ENCODE data around the gene AOPEP. TPM values are rescaled to one million over a fixed set of nuclear protein-coding genes. Genes with fewer than 3 reads are reported as not detected.

Gene AOPEP
- total and polyA plus RNA-seq, 4 donors = 29.0 to 121 (median 60.0) TPM

DNA sequence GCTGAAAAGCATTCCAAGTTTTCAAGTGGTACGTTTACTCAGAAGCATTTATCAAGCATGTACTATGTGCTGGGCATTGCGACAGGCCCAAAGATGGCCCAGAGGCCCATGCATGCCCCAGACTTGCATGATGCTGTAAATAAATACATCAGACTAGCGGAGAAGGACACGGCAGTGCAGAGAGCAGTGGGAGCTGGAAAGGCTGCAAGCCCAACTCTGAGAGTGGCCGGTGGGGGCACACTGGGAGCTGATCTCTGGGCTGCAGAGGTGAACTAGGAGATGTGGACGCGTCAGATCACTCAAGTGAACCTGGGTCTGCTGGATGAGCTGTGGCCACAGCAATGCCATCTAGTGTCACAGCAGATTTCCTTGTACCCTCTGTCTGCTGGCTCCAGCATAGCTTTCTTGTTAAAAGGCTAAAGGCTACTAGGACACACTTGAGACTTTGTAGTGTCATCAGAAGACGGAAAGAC lies 344.1 kb downstream of the AOPEP start:
- H3K4me3 ChIP-seq = no peak overlapping the region
- no peaks in the 10 kb centered on the region for H3K27me3 ChIP-seq (ENCODE audit: control insufficient read depth in 3 of 3, insufficient read depth in 3 of 3, low read length in 2 of 3)
- peaks cover 0 to 21% (median 8%) of the 10 kb centered on the region in 5 donors for H3K4me1 ChIP-seq (ENCODE audit: control insufficient read depth in 5 of 5, insufficient read depth in 5 of 5, low read length in 5 of 5)
- peak overlapping the region; percentile 32 to 55 for H3K27ac ChIP-seq (ENCODE audit: low read depth in 1 of 2, low read length in 1 of 2)
- TF ChIP-seq, protein P1, sequence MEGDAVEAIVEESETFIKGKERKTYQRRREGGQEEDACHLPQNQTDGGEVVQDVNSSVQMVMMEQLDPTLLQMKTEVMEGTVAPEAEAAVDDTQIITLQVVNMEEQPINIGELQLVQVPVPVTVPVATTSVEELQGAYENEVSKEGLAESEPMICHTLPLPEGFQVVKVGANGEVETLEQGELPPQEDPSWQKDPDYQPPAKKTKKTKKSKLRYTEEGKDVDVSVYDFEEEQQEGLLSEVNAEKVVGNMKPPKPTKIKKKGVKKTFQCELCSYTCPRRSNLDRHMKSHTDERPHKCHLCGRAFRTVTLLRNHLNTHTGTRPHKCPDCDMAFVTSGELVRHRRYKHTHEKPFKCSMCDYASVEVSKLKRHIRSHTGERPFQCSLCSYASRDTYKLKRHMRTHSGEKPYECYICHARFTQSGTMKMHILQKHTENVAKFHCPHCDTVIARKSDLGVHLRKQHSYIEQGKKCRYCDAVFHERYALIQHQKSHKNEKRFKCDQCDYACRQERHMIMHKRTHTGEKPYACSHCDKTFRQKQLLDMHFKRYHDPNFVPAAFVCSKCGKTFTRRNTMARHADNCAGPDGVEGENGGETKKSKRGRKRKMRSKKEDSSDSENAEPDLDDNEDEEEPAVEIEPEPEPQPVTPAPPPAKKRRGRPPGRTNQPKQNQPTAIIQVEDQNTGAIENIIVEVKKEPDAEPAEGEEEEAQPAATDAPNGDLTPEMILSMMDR (IDR thresholded peaks at IDR 0.05; ENCODE audit: control extremely low read depth, extremely low read depth) = no peak
- WGBS, 2 donors = 68 to 79% methylated on average over 8 of the region's 8 CpGs
- peak; percentile 53 for ATAC-seq (ENCODE audit: insufficient read depth, low FRiP score)
- H3K36me3 ChIP-seq (ENCODE audit: control insufficient read depth in 4 of 4, insufficient read depth in 4 of 4, low read length in 4 of 4) = peaks cover 0 to 26% (median 10%) of the 10 kb centered on the region in 4 donors
- peak in 1 of 3 donors; percentile 28 for DNase-seq
- no peak overlapping the region for H3K9ac ChIP-seq (ENCODE audit: insufficient read depth in 1 of 2, low read length in 2 of 2)
- no peaks in the 10 kb centered on the region for H3K9me3 ChIP-seq (ENCODE audit: control insufficient read depth in 4 of 4, insufficient read depth in 3 of 4, low read length in 3 of 4)

DNA sequence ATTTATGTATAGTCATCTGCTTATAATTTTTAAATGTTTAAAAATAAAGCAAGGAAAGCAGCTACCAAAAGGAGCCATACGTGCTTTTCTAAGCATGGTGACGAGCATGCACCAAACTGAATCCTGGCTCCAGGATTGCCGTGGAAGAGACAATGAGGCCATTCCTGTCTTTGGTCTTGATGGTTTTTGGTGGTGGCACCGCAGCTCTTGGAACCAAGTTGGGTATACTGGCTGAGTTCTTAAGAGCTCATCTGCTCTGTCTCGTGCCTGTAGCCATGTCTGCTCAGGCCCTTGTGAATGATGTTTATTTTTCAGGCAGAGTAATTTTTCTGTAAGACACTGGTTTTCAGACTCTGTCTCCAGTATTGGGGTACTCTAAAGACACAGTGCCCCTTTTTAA lies 345.0 kb downstream of the AOPEP start:
- TF ChIP-seq, protein P1 (IDR thresholded peaks at IDR 0.05; ENCODE audit: control extremely low read depth, extremely low read depth) = no peak
- ATAC-seq (ENCODE audit: insufficient read depth, low FRiP score) (no peak), DNase-seq (no peak)
- H3K27me3 ChIP-seq (ENCODE audit: control insufficient read depth in 3 of 3, insufficient read depth in 3 of 3, low read length in 2 of 3) = no peaks in the 10 kb centered on the region
- no peaks in the 10 kb centered on the region for H3K9me3 ChIP-seq (ENCODE audit: control insufficient read depth in 4 of 4, insufficient read depth in 3 of 4, low read length in 3 of 4)
- no peak overlapping the region for H3K9ac ChIP-seq (ENCODE audit: insufficient read depth in 1 of 2, low read length in 2 of 2)
- H3K4me1 ChIP-seq (ENCODE audit: control insufficient read depth in 5 of 5, insufficient read depth in 5 of 5, low read length in 5 of 5) = peaks cover 0 to 21% (median 8%) of the 10 kb centered on the region in 5 donors
- peaks cover 0 to 23% (median 12%) of the 10 kb centered on the region in 4 donors for H3K36me3 ChIP-seq (ENCODE audit: control insufficient read depth in 4 of 4, insufficient read depth in 4 of 4, low read length in 4 of 4)
- H3K27ac ChIP-seq (ENCODE audit: low read depth in 1 of 2, low read length in 1 of 2) = peak overlapping the region in 1 of 2 donors; percentile 17
- 88 to 93% methylated on average over 5 of the region's 5 CpGs for WGBS, 2 donors
- H3K4me3 ChIP-seq = no peak overlapping the region

DNA sequence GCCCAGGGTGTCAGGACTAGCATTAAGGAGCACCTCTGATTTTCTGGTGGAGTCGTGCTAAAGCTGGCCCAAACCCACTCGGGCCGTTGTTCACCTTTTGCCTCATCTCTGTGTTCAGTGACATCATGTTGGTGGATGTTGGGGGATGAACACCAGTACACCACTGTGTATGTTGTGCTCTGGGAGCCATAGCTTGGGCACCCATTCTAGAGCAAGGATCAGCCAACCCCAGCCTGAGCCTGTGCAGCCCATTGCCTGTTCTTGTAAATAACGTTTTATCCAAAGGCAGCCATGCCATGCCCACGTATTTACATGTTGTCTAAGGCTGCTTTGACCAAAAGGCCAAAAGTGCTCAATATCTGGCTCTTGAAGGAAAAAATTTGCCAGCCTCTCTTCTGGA lies 345.4 kb downstream of the AOPEP start:
- no peak for DNase-seq
- no peak overlapping the region for H3K4me3 ChIP-seq

More for the DNA sequence above, 345.4 kb downstream of the AOPEP start:
- H3K9me3 ChIP-seq (ENCODE audit: control insufficient read depth in 4 of 4, insufficient read depth in 3 of 4, low read length in 3 of 4) = no peaks in the 10 kb centered on the region
- 88 to 95% methylated on average over 5 of the region's 5 CpGs for WGBS, 2 donors
- H3K36me3 ChIP-seq (ENCODE audit: control insufficient read depth in 4 of 4, insufficient read depth in 4 of 4, low read length in 4 of 4) = peaks cover 0 to 18% (median 11%) of the 10 kb centered on the region in 4 donors
- peaks cover 0 to 21% (median 13%) of the 10 kb centered on the region in 5 donors for H3K4me1 ChIP-seq (ENCODE audit: control insufficient read depth in 5 of 5, insufficient read depth in 5 of 5, low read length in 5 of 5)
- ATAC-seq (ENCODE audit: insufficient read depth, low FRiP score) = no peak
- TF ChIP-seq, protein P1 (IDR thresholded peaks at IDR 0.05; ENCODE audit: control extremely low read depth, extremely low read depth) = no peak
- no peak overlapping the region for H3K9ac ChIP-seq (ENCODE audit: insufficient read depth in 1 of 2, low read length in 2 of 2)
- peak overlapping the region in 1 of 2 donors; percentile 17 for H3K27ac ChIP-seq (ENCODE audit: low read depth in 1 of 2, low read length in 1 of 2)
- H3K27me3 ChIP-seq (ENCODE audit: control insufficient read depth in 3 of 3, insufficient read depth in 3 of 3, low read length in 2 of 3) = no peaks in the 10 kb centered on the region
